Esophagus squamous epithelium (tissue), 5 donors: ENCODE results near the gene PHACTR1. TPM values are rescaled to one million over a fixed set of nuclear protein-coding genes. Genes with fewer than 3 reads are reported as not detected.

Experiments used
- DNase-seq: peaks from one replicate; lab custom pipeline; 2025; lab: John Stamatoyannopoulos, UW
- H3K27ac ChIP-seq, 4 donors: fragments of 200-600 bp; sonication (generic); one replicate each; pipeline ENCODE4 v1.5.1; 2016 to 2019; ENCODE audit warnings: mild to moderate bottlenecking in 1 of 4
- H3K27me3 ChIP-seq, 4 donors: fragments of 200-600 bp; sonication (generic); 1 replicate in 3 of 4; 2 replicates in 1 of 4; pipeline versions ENCODE4 v1.5.1 to v1.6.0; 2017 to 2021; ENCODE audit warnings: antibody characterized with exemption in 1 of 4
- H3K36me3 ChIP-seq, 3 donors: fragments of 200-600 bp; sonication (generic); one replicate each; pipeline ENCODE4 v1.5.1; 2016 to 2019
- H3K4me1 ChIP-seq, 3 donors: fragments of 200-600 bp; sonication (generic); one replicate each; pipeline ENCODE4 v1.5.1; 2017 to 2019
- H3K4me3 ChIP-seq, 4 donors: fragments of 200-600 bp; sonication (generic); 1 replicate in 3 of 4; 2 replicates in 1 of 4; pipeline ENCODE4 v1.5.1; 2016 to 2019; ENCODE audit warnings: mild to moderate bottlenecking in 2 of 4, moderate library complexity in 1 of 4
- H3K9me3 ChIP-seq, 3 donors: fragments of 200-600 bp; sonication (generic); one replicate each; pipeline ENCODE4 v1.5.1; 2016 to 2019
- POLR2A ChIP-seq, 4 donors: fragments of 450-650 bp; IDR thresholded peaks; one replicate each; pipeline ENCODE4 v1.6.1; 2017; ENCODE audit warnings: antibody characterized with exemption in 4 of 4, mild to moderate bottlenecking in 4 of 4, moderate library complexity in 3 of 4
- WGBS, 2 donors: methylation state at CpG; one replicate each; pipeline ENCODE4 v1.1.5; 2018; 5-methylcytosine and 5-hydroxymethylcytosine counted together
- intact Hi-C: fragments of 100-400 bp; cut with DNase I; formaldehyde crosslinking; loops from one replicate; pipeline ENCODE4 v1.15.0; 2022
- total RNA-seq, 4 donors: library from RNA; depleted of rRNA; stranded (reverse); fragments of >200 nt; gene quantifications; one replicate each; pipeline ENCODE4 v1.1.0, GENCODE V29; 2016
- TF ChIP-seq, protein P1 (sequence below), 6 experiments: fragments of 450-650 bp in 4 of 6; fragments of 200-600 bp in 2 of 6; sonication (generic) in 2 of 6; IDR thresholded peaks; one replicate each; pipeline ENCODE4 v1.5.1; 2016 to 2019; ENCODE audit warnings: antibody characterized with exemption in 6 of 6, mild to moderate bottlenecking in 4 of 6, moderate library complexity in 4 of 6
- donor health status: DM: yes; HTN: yes; CAD: no.

PHACTR1 gene
- total RNA-seq, 4 donors from 2014 or later: 1.5 to 7.2 (median 4.5) TPM

DNA sequence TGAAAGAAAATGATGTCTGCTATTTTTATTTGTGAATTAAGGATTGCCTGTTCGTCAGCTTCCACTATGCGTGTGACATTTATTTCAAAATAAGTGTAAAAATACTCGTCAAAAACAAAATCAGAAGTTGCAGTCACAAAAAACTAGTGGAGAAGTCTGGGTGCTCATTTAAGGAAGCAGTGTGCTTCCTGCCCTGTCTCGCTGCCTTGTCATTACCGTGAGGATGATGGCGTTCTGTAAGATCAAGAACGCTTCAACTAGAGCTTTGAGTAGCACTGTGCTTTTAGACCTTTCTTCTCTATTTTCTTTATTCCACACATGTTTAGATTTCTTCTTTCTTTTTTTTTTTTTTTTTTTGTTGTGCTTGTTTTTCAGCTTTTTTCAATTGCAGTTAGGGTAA lies 424.8 kb downstream of the PHACTR1 start:
- Histone ChIP-seq H3K4me3 (no peak overlapping the region), H3K36me3 (no peaks in the 10 kb centered on the region), H3K27me3 (no peaks in the 10 kb centered on the region), H3K4me1 (no peaks in the 10 kb centered on the region), H3K27ac (no peak overlapping the region), H3K9me3 (no peaks in the 10 kb centered on the region)
- no peak for TF ChIP-seq POLR2A (IDR thresholded peaks at IDR 0.05)
- TF ChIP-seq, protein P1, sequence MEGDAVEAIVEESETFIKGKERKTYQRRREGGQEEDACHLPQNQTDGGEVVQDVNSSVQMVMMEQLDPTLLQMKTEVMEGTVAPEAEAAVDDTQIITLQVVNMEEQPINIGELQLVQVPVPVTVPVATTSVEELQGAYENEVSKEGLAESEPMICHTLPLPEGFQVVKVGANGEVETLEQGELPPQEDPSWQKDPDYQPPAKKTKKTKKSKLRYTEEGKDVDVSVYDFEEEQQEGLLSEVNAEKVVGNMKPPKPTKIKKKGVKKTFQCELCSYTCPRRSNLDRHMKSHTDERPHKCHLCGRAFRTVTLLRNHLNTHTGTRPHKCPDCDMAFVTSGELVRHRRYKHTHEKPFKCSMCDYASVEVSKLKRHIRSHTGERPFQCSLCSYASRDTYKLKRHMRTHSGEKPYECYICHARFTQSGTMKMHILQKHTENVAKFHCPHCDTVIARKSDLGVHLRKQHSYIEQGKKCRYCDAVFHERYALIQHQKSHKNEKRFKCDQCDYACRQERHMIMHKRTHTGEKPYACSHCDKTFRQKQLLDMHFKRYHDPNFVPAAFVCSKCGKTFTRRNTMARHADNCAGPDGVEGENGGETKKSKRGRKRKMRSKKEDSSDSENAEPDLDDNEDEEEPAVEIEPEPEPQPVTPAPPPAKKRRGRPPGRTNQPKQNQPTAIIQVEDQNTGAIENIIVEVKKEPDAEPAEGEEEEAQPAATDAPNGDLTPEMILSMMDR (IDR thresholded peaks at IDR 0.05): no peak
- WGBS, 2 donors: 58 to 63% methylated on average over 7 of the region's 7 CpGs
- DNase-seq: no peak
- intact Hi-C loops: no loop called here

DNA sequence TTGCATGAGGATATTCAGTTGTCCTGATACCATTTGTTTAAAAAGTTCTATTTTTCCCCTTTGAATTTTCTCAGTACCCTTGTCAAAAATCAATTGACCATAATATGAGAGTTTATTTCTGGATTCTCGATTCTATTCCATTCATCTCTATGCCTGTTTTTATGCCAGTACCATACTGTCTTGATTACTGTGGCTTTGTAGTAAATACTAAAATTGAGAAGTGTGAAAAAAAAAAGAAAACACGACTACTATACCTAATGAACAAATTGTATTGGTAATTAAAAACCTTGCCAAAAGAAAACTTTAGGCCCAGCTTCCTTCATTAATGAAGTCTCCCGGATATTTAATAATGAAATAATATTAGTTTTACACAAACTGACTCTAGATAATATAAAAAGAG lies 426.0 kb downstream of the PHACTR1 start:
- WGBS, 2 donors: 82 to 83% methylated on average over 3 of the region's 3 CpGs
- TF ChIP-seq, protein P1 (IDR thresholded peaks at IDR 0.05): no peak
- TF ChIP-seq POLR2A (IDR thresholded peaks at IDR 0.05): no peak

DNA sequence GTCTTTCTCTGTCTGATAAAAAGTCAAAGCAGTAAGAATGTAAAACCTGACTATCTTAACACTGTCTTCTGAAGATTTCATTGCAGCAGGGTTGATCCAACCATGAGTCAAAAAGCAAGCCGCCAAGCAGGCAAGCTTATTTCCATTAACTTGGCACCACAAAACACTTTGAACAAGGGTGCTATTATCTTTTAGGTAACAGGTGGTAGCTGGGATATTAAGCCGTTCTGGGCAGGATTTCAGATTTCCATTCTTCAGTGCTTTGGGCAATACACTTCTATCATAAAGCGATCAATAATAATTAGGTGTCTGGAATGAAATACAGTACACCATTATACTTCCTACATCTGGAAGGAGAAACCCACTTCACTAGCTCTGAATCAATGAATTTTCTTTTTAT lies 429.9 kb downstream of the PHACTR1 start:
- H3K27ac ChIP-seq: no peak overlapping the region
- 55 to 63% methylated on average over 3 of the region's 3 CpGs for WGBS, 2 donors
- no peak for TF ChIP-seq POLR2A (IDR thresholded peaks at IDR 0.05)
- TF ChIP-seq, protein P1 (IDR thresholded peaks at IDR 0.05): no peak
- H3K4me1 ChIP-seq: no peaks in the 10 kb centered on the region
- intact Hi-C loops: no loop called here
- no peaks in the 10 kb centered on the region for H3K27me3 ChIP-seq
- H3K36me3 ChIP-seq: no peaks in the 10 kb centered on the region
- no peaks in the 10 kb centered on the region for H3K9me3 ChIP-seq
- no peak for DNase-seq
- H3K4me3 ChIP-seq: no peak overlapping the region

More for the DNA sequence above, 426.0 kb downstream of the PHACTR1 start:
- no peak overlapping the region for H3K4me3 ChIP-seq
- H3K27me3 ChIP-seq: no peaks in the 10 kb centered on the region
- no peak for DNase-seq
- no peaks in the 10 kb centered on the region for H3K4me1 ChIP-seq
- no peaks in the 10 kb centered on the region for H3K36me3 ChIP-seq
- intact Hi-C loops: no loop called here
- no peaks in the 10 kb centered on the region for H3K9me3 ChIP-seq
- H3K27ac ChIP-seq: no peak overlapping the region

DNA sequence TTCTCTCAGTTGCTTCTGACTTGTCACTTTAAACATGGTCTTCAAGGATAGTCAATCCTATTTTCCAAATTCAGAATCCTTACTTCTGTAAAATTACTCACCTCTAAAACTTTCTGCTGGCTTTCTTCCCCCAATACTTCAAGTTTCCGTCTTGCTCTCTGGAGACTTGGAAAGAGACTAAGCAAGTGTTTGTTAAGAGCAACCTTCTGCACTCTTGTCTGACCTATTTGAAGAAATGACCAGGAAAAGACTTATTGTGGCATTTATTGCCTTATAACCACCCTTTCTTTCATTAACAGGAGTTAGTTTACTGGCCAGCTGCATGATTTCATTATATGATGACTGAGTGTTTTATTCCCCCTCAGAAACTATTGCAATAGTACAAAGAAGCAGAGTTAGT lies 430.8 kb downstream of the PHACTR1 start:
- no peak overlapping the region for H3K4me3 ChIP-seq
- intact Hi-C loops: no loop called here
- H3K4me1 ChIP-seq: no peaks in the 10 kb centered on the region
- H3K36me3 ChIP-seq: no peaks in the 10 kb centered on the region
- no peak for TF ChIP-seq POLR2A (IDR thresholded peaks at IDR 0.05)
- TF ChIP-seq, protein P1 (IDR thresholded peaks at IDR 0.05): no peak
- WGBS, 2 donors: 38 to 82% methylated on average over 1 of the region's 1 CpG
- no peaks in the 10 kb centered on the region for H3K27me3 ChIP-seq
- DNase-seq: no peak
- no peak overlapping the region for H3K27ac ChIP-seq
- H3K9me3 ChIP-seq: no peaks in the 10 kb centered on the region

DNA sequence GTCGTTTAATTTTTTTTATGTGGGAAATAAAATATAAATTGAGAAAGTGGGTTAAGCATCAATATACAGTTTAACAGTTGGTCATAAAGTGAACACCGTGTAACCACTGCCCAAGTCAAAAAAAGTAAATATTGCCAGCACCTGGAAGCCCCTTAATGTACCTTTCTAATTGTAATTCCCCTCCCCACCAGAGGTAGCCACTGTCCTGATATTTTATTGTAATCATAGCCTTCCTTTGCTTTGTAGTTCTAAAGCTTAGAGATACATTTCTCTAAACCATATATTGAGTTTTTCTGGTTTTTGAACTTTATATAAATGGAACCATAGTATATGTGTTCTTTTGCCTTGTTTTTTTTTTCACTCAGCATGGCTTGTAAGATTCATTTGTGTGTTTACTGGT lies 431.2 kb downstream of the PHACTR1 start:
- no peak for DNase-seq
- Histone ChIP-seq H3K27ac (no peak overlapping the region), H3K4me1 (no peaks in the 10 kb centered on the region), H3K27me3 (no peaks in the 10 kb centered on the region), H3K4me3 (no peak overlapping the region), H3K9me3 (no peaks in the 10 kb centered on the region), H3K36me3 (no peaks in the 10 kb centered on the region)
- 49 to 84% methylated on average over 2 of the region's 2 CpGs for WGBS, 2 donors
- intact Hi-C loops: no loop called here
- TF ChIP-seq POLR2A (IDR thresholded peaks at IDR 0.05): no peak
- TF ChIP-seq, protein P1 (IDR thresholded peaks at IDR 0.05): no peak
